Measurements from ENCODE around the gene ADAMTSL5. TPM values are rescaled to one million over a fixed set of nuclear protein-coding genes. Genes with fewer than 3 reads are reported as not detected.

Gene ADAMTSL5
- total RNA-seq, 2 donors from 2014 or later, result 2.0 to 6.0 TPM

Other genes starting within 250 kb of the ADAMTSL5 start
- gene CIRBP, start 243.7 kb downstream of the ADAMTSL5 start, total RNA-seq, result 100 to 1,000 TPM; 148 to 157 TPM
- gene FAM174C, start 237.5 kb downstream of the ADAMTSL5 start, total RNA-seq, result 10 to 100 TPM; 42.1 to 76.0 TPM
- under 1 TPM in 1 of 2 donors, not detected in 1; 0.25 TPM for gene EFNA2, start 227.1 kb downstream of the ADAMTSL5 start, total RNA-seq
- gene NDUFS7, start 129.1 kb downstream of the ADAMTSL5 start, total RNA-seq, result 100 to 1,000 TPM in 1 of 2 donors, 10 to 100 TPM in 1; 89.4 to 105 TPM
- 10 to 100 TPM in 1 of 2 donors, 1 to 10 TPM in 1; 4.2 to 30.2 TPM for gene GAMT, start 111.5 kb downstream of the ADAMTSL5 start, total RNA-seq
- 100 to 1,000 TPM; 194 to 298 TPM for gene DAZAP1, start 105.4 kb downstream of the ADAMTSL5 start, total RNA-seq
- 1,000 to 10,000 TPM; 1,495 to 1,747 TPM for gene RPS15, start 74.6 kb downstream of the ADAMTSL5 start, total RNA-seq
- under 1 TPM; 0.09 to 0.14 TPM for gene APC2, start 62.9 kb downstream of the ADAMTSL5 start, total RNA-seq
- gene C19orf25, start 33.8 kb downstream of the ADAMTSL5 start, total RNA-seq, result 10 to 100 TPM; 24.5 to 29.3 TPM
- gene PCSK4, start 22.7 kb downstream of the ADAMTSL5 start, total RNA-seq, result 1 to 10 TPM; 8.4 to 9.4 TPM
- gene REEP6, start 21.8 kb downstream of the ADAMTSL5 start, total RNA-seq, result 1 to 10 TPM; 1.4 to 2.9 TPM
- gene PLK5, start 11.1 kb upstream of the ADAMTSL5 start, total RNA-seq, result not detected
- gene MEX3D, start 55.3 kb upstream of the ADAMTSL5 start, total RNA-seq, result 1 to 10 TPM; 3.0 to 7.0 TPM
- 100 to 1,000 TPM in 1 of 2 donors, 10 to 100 TPM in 1; 50.8 to 103 TPM for gene MBD3, start 79.8 kb upstream of the ADAMTSL5 start, total RNA-seq
- 100 to 1,000 TPM; 163 to 193 TPM for gene UQCR11, start 92.4 kb upstream of the ADAMTSL5 start, total RNA-seq
- 100 to 1,000 TPM in 1 of 2 donors, 10 to 100 TPM in 1; 65.2 to 104 TPM for gene TCF3, start 139.6 kb upstream of the ADAMTSL5 start, total RNA-seq
- not detected for gene ONECUT3, start 240.5 kb upstream of the ADAMTSL5 start, total RNA-seq

Measured in activated naive CD4-positive, alpha-beta T cell treated with anti-CD3 and anti-CD28 coated beads, Interleukin-2, amount 50 U/mL, for 72 hours (primary cell).